Kidney epithelial cell (primary cell): Measurements from ENCODE around the gene THRAP3. TPM values are rescaled to one million over a fixed set of nuclear protein-coding genes. Genes with fewer than 3 reads are reported as not detected.
"Not testable (repeated sequence)": the region's sequence is repeated elsewhere in the genome, so short reads cannot be mapped to it uniquely, and the experiment has no call there.

Experiments used
- DNase-seq: peaks from one replicate; pipeline ENCODE4 v3.0.0-alpha.2; 2010; ENCODE audit warnings: low read depth
- H3K27me3 ChIP-seq: 2 replicates; pipeline ENCODE4 v1.6.0; 2011; ENCODE audit warnings: low read length; ENCODE audit not compliant: control insufficient read depth, insufficient read depth
- H3K36me3 ChIP-seq: 2 replicates; pipeline ENCODE4 v1.5.1; 2011; ENCODE audit warnings: low read length; ENCODE audit not compliant: control insufficient read depth, insufficient read depth
- H3K4me3 ChIP-seq: 2 replicates; pipeline ENCODE4 v1.5.1; 2011; ENCODE audit warnings: low read depth, mild to moderate bottlenecking, control low read depth, low read length
- CTCF ChIP-seq: IDR thresholded peaks from 2 replicates; pipeline ENCODE4 v1.5.1; 2011; ENCODE audit warnings: mild to moderate bottlenecking, moderate library complexity, low read length, control low read depth, inconsistent platforms; ENCODE audit not compliant: insufficient read depth, poor library complexity, severe bottlenecking
- total RNA-seq: library from RNA; depleted of rRNA; stranded (reverse); fragments of >200 nt; gene quantifications from 2 replicates; pipeline ENCODE4 v1.2.3, GENCODE V29; 2015

THRAP3 gene
- total RNA-seq, 1 donor from 2014 or later, result 105 TPM

DNA sequence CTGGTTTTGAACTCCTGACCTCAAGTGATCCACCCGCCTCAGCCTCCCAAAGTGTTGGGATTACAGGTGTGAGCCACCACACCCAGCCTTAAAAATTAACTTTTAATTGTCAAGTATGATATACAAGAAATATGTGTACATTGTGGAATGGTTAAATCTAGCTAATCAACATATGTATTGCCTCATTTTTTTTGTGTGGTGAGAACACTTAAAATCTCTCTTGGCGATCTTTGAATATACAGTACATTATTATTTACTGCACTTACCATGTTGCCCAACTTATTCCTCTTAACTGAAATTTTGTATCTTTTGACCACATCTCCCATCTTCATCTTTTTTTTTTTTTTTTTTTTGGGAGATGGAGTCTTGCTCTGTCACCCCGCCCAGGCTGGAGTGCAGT lies 23.3 kb downstream of the THRAP3 start:
- no peak overlapping the region for H3K4me3 ChIP-seq
- no peak for DNase-seq
- no peaks in the 10 kb centered on the region for H3K36me3 ChIP-seq
- TF ChIP-seq CTCF, result no peak
- no peaks in the 10 kb centered on the region for H3K27me3 ChIP-seq

GRCh38 chr1:36248250-36248894 lies 24.1 kb downstream of the THRAP3 start:
- Histone ChIP-seq H3K27me3 (no peaks in the 10 kb centered on the region), H3K4me3 (no peak overlapping the region), H3K36me3 (no peaks in the 10 kb centered on the region)
- no peak for DNase-seq
- no peak for TF ChIP-seq CTCF

DNA sequence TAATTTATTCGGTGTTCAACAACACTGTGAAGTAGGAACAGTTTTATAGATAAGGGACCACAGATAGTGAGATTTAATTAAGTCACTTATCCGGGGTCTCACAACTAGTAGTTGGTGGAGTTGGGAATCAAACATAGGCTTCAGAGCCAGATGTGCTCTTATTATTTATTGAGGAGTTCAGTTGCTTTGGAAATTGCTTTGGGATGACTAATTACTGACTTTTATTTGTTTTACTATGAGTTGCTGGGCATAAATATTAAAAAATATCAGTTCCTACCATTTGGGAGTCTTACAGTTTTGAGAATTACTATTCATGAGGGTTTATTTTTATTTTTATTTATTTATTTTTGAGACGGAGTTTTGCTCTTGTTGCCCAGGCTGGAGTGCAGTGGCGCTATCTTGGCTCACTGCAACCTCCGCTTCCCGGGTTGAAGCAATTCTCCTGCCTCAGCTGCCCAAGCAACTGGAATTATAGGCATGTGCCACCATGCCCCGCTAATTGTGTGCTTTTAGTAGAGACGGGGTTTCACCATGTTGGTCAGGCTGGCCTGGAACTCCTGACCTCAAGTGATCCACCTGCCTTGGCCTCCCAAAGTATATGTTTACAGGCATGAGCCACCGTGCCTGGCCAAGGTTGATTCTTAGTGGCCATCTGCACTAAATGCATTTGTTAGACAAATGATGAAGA lies 27.7 kb downstream of the THRAP3 start:
- DNase-seq, result no peak
- Histone ChIP-seq H3K27me3 (no peaks in the 10 kb centered on the region), H3K36me3 (no peaks in the 10 kb centered on the region), H3K4me3 (no peak overlapping the region)
- TF ChIP-seq CTCF, result no peak

DNA sequence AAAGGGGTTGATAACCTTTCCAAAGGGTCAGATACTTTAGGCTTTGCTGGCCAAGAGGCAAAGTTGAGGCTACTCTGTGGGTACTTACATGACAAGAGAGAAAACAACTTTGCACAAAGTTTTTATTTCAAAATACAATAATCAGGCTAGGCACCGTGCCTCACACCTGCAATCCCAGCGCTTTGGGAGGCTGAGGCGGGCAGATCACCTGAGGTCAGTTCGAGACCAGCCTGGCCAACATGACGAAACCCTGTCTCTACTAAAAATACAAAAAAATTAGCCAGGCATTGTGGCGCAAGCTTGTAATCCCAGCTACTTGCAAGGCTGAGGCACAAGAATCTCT lies 28.2 kb downstream of the THRAP3 start:
- H3K27me3 ChIP-seq, H3K4me3 ChIP-seq, DNase-seq, H3K36me3 ChIP-seq: not testable (repeated sequence)

GRCh38 chr1:36253161-36253862 lies 29.1 kb downstream of the THRAP3 start:
- Histone ChIP-seq H3K36me3 (no peaks in the 10 kb centered on the region), H3K4me3 (no peak overlapping the region), H3K27me3 (no peaks in the 10 kb centered on the region)
- DNase-seq, result peak; percentile 63
- TF ChIP-seq CTCF, result no peak

- Histone ChIP-seq H3K27me3 (no peaks in the 10 kb centered on the region), H3K4me3 (no peak overlapping the region), H3K36me3 (no peaks in the 10 kb centered on the region)
- no peak for TF ChIP-seq CTCF
- DNase-seq, result no peak
These were observed 32.5 kb downstream of the THRAP3 start for GRCh38 chr1:36256558-36257374.
